Embryonic facial prominence (tissue), 1 donor: ENCODE measurements around the gene PRKAR1A.
A peak's percentile ranks its signal among the peaks of the same experiment; 100 is the strongest.
"Not testable (repeated sequence)": the region's sequence is repeated elsewhere in the genome, so short reads cannot be mapped to it uniquely, and the experiment has no call there.

Experiments
- DNase-seq: peaks from one replicate; pipeline ENCODE4 v3.0.0-alpha.2; 2016; ENCODE audit errors: extremely low spot score

Gene PRKAR1A

GRCh38 chr17:68512247-68512959 lies at the start of gene PRKAR1A:
PRKAR1A (plus strand) TSS chr17:68512430; CDS start chr17:68515400, 2,970 bp downstream.
- peak; percentile 95 for DNase-seq

- no peak for DNase-seq
Measured at GRCh38 chr17:68463211-68464019, 48.8 kb upstream of the PRKAR1A start.

DNA sequence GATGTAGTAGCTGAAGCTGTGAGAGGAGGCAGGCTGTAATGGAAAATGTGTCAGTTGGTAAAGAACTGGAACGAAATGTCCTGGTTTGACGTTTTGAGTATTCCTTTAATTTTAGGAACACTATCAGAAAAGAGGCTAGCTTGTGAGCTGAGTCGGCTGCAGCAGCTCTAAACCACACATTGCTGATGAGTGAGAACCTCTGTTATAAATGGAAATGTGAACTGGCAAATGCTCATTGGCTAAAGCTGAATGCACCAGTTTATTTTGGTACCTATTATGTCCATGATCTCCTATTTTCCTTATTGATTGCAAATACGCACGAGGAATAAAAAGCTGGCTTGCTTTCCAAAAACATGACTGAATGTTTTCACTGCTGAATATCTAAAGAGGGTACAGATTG lies 43.9 kb upstream of the PRKAR1A start:
- no peak for DNase-seq

GRCh38 chr17:68468788-68469187 lies 43.4 kb upstream of the PRKAR1A start:
- no peak for DNase-seq

DNA sequence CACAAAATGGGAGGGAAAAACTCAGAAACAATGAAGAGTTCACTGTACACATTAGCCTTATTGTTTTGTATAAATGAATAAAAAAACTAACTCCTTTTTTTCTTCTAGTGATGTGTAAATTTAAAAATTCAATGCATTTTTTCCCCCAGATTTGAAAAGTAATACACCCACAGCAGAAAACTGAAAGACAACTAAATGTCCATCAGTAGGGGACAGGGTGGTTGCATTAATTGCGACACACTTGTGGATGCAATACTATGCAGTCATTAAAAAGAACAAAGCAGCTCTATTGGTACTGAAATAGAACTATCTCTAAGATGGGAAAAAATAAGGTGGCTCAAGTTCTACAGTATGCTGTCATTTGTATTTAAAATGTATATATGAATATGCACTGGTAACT lies 41.3 kb upstream of the PRKAR1A start:
- no peak for DNase-seq

DNA sequence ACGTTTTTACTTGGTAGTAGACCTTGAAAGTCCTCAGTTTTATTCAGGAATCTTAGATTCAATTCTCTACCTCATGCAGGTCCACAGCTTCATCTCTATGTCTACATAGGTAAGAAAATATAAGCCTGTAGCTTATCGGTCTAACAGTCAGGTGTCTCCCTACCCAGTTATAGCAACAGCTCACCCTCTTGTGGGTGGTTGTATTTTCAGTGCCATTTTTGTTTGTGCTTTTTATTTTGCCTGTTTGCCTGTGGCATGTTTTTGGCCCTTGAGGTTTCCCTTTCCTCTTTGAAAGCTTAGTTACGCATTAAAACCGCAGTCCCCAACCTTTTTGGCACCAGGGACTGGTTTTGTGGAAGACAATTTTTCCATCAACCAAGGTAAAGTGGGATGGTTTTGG lies 31.3 kb upstream of the PRKAR1A start:
- DNase-seq: no peak

- DNase-seq: no peak
Measured at GRCh38 chr17:68482576-68483041, 29.6 kb upstream of the PRKAR1A start.

GRCh38 chr17:68484458-68484857 lies 27.8 kb upstream of the PRKAR1A start:
- no peak for DNase-seq

DNA sequence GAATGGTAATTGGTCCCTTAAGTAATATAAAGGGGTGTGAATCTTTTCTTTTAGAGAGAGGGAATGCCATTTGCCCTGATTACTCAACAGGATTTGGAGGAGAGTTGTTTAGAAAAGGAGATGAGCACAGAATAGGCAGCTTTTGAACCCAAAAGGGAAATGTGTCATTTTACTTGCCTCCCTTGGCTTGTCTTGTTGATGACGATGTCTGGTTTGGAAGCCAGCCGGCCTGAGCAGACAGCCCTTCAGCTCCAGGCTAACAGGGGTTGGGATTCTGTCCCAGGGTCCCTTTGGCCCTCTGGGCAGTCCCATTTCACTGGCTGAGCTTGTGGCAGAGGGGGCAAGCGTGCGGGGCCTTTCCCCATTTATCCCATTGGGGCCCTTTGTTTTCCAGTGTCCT lies 22.3 kb upstream of the PRKAR1A start:
- DNase-seq: no peak

- DNase-seq: no peak
Measured at GRCh38 chr17:68491381-68492231, 20.6 kb upstream of the PRKAR1A start.

DNA sequence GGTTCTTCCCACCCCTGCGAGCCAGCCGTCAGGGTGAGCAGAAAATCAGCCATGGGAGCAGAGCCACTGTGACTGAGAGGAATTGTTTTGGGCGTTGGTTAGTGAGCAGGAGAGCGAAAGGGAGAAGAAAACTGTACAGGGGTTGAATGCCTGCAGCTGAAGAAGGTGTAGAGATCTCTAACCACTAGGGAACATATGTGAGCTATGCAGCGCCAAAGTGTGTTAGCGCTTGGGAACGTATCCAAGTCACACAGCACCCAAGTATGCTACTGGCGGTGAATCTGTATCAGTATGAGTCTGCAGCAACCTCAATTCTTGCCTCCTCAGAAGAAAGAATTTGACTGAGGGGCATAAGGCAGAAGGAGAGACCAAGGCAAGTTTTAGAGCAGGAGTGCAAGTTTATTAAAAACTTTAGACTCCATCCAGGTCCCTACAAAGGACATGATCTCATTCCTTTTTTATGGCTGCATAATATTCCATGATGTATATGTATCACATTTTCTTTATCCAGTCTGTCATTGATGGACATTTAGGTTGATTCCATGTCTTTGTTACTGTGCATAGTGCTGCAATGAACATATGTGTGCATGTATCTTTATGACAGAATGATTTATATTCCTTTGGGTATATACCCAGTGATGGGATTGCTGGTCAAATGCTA lies 19.7 kb upstream of the PRKAR1A start:
- not testable (repeated sequence) for DNase-seq

GRCh38 chr17:68495081-68495480 lies 17.1 kb upstream of the PRKAR1A start:
- no peak for DNase-seq

DNA sequence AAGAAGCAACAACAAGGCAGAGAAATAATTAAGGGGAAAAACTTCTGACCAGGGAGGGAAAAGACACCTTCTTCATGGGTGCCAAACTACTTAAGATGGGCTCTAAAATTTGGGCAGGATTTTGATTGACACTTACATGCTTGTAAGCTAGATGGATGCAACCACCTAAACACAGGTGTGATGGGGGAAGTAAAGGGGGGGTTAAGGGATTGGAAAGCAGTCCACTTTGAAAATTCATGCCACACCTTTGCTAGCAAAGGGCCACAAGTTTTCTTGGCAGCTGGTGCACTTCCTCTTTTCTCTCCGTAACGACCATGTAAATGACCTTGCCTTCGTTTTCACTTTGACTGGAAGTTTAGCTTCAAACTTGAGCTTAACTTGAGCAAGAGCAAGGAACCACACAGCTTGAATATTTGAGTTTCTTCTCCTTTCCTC lies 14.3 kb upstream of the PRKAR1A start:
- no peak for DNase-seq

DNA sequence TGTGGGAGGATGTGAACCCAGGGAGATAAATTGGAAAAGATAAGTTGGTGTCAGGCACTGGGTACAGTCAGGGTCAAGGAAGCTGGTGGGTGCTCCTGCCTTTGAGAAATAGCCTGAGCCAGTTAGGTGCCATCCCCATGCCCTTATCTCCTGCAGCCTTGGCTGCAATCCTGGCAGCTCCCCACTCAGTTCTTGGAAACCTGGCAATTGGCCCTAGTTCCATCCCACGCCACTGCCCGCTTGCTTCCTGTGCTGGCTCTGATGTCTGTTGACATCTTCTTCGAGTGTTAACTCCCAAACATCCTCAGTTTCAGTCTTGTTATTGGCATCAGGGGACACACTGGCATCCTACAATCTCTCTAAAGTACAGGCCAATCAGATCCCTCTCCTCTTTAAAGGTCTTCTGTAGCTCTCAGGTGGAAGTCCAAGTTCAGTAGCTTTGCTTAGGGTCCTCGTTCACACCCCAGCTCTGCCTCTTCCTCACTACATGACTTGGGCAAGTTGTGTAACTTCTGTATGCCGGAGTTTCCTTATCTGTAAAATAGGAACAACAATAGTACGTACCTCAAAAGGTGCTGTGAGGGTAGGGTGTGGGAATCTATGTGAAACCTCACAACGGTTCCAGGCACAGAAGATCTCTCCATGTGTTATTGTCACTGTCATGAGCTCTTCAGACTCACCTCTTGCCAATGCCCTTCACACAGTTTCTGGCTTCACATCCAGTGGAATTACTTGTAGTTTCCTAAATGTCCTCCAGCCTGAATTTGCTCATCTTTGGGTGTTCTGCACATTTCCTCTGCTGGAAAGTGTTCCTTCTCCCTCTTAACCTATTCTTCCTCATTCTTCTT lies 13.5 kb upstream of the PRKAR1A start:
- DNase-seq: no peak

- no peak for DNase-seq
Measured at GRCh38 chr17:68499587-68499986, 12.6 kb upstream of the PRKAR1A start.

GRCh38 chr17:68501074-68501473 lies 11.2 kb upstream of the PRKAR1A start:
- no peak for DNase-seq

- DNase-seq: no peak
Measured at GRCh38 chr17:68505951-68506350, 6.3 kb upstream of the PRKAR1A start.

- no peak for DNase-seq
Measured at GRCh38 chr17:68507576-68507975, 4.7 kb upstream of the PRKAR1A start.

DNA sequence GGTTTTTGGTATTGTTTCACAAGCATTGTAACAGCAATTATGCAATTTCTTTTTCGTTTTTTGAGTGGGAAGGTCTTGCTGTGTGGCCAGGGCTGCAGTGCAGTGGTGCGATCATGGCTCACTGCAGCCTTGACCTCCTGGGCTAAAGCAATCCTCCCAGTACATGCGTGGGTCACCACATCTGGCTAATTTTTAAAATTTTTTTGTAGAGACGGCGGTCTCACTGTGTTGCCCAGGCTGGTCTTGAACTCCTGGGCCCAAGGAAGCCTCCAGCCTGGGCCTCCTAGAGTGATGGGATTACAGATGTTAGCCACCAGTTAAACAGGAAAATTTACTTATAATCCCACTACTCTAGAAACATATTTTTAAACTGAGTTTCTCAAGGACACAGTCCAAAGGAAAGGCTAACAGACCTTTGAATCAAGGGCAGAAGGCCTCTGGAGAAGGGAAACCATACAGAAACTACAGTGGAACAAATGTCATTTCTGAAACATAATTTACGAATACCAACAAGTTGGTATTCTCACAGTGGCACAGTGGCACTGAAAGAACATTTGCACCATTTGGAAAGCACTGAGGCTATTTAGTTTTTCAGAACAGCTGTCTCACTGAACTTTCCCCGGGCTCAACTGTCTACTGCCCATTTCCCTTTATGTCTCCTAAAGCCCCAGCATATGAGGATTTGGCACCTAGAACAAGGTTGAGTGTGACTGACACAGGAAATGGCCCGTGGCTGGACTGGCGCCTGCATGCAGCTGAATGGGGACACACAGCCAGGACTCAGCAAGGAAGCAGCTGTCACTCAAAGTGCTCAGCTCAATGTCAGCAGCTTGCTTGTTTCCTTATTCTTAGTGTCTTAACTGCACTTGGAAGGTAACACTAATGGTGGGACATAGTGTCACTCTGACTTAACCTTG lies 2.8 kb upstream of the PRKAR1A start:
- DNase-seq: no peak
